AML-193 (cell line): Measurements from ENCODE around the gene HASPIN.
"Not testable (repeated sequence)": the region's sequence is repeated elsewhere in the genome, so short reads cannot be mapped to it uniquely, and the experiment has no call there.

Experiments
- DNase-seq, 2 experiments: peaks; one replicate each; lab custom pipeline; 2025; lab: John Stamatoyannopoulos, UW

The HASPIN gene

DNA sequence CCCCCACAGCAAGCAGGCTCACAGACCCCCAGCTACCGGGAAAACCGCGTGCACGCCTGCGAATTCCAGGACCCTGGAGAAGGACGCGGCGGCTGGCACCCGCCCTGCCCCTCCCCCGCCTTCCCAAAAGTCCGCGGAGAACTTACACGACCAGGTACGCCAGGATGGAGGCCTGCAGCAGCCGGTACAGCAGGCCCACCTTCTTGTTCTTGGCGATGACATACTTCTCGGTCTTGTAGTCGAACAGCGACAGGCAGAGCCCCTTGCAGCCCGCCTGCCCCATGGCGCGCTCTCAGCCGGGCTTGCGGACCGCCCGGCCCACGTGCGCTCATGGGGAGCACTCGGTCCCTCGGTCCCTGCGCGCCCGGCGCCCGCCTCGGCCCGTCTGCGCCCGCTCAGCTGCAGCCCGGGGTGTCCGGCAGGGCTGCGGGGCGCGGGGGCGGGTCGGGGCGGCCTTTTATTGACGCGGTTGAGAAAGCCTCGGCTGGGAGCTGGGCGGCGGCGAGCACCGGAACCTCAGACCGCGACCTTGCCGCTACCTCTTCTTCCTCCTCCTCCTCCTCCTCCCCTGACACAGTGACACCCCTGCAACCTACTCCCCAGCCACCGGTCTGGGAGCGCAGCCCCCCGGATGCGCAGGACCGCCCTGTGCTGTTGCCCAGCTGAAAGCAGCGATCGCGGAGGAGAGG, 27.8 kb upstream of the HASPIN start, which contains the start of gene P2RX5:
Gene P2RX5, minus strand, starts transcription at position 433 of the 689 bp plus-strand sequence. Its CDS starts 150 bp downstream, at position 283.
- peak; percentile 3 to 4 for DNase-seq

GRCh38 chr17:3697103-3697476, 26.6 kb upstream of the HASPIN start:
- DNase-seq, result no peak

GRCh38 chr17:3698139-3698538, 25.6 kb upstream of the HASPIN start:
- DNase-seq, result no peak

- DNase-seq, result no peak
These were observed 23.8 kb upstream of the HASPIN start for GRCh38 chr17:3699951-3700350.

DNA sequence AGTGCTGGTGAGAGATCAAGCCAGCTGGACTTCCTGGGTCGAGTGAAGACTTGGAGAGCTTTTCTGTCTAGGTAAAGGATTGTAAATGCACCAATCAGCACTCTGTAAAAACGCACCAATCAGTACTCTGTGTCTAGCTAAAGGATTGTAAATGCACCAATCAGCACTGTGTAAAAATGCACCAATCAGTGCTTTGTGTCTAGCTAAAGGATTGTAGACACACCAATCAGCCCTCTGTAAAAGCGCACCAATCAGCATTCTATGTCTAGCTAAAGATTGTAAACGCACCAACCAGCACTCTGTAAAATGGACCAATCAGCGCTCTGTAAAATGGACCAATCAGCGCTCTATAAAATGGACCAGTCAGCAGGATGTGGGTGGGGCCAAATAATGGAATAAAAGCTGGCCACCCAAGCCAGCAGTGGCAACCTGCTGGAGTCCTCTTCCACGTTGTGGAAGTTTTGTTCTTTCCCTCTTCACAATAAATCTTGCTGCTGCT, 21.6 kb upstream of the HASPIN start:
- not testable (repeated sequence) for DNase-seq

GRCh38 chr17:3704931-3705717, 18.6 kb upstream of the HASPIN start:
- no peak for DNase-seq

GRCh38 chr17:3705718-3705984, 18.1 kb upstream of the HASPIN start:
- not testable (repeated sequence) for DNase-seq

DNA sequence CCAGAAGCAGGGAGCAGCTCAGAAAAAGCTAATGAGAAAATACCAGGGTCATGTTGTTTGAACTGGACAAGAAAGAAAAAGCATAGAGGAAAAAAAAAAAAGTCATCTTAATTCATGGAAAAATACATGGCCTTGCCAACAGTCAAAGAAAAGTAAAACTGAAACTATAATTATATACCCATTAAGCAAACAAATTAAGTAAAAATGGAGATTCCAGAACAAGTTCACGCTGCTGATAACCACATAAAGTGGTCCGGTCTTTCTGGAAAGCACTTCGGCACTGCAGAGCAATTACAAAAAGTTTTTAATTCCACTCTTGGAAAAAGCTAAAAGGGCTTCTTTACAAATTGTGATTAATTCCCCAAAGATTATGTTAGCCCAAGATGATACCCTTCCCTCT, 15.3 kb upstream of the HASPIN start:
- DNase-seq, result no peak

- DNase-seq, result peak; percentile 46 to 66
These were observed 12.7 kb upstream of the HASPIN start for GRCh38 chr17:3710951-3711383.

DNA sequence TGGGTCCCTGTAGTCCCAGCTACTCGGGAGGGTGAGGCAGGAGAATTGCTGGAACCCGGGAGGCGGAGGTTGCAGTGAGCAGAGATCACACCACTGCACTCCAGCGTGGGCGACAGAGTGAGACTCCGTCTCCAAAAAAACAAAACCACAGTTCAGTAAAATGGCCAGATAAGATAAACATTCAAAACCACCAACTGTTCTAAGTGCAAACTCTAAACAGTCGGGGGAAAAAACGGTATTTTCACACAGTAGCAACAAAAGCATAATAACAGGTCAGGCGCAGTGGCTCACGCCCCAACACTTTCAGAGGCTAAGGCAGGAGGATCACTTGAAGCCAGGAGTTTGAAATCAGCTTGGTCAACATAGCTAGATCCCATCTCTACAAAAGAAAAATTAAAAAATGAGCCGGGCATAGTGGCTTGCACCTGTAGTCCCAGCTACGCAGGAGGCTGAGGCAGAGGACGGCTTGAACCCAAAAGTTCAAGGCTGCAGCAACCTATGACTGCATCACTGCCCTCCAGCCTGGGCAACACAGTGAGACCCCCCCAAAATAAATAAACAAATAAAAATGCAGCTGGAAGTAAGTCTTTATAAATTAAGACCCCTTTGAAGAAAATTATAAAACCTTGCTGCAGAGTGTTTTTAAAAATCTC, 10.8 kb upstream of the HASPIN start:
- no peak for DNase-seq

- DNase-seq, result no peak
These were observed 8.4 kb upstream of the HASPIN start for GRCh38 chr17:3715296-3715695.

DNA sequence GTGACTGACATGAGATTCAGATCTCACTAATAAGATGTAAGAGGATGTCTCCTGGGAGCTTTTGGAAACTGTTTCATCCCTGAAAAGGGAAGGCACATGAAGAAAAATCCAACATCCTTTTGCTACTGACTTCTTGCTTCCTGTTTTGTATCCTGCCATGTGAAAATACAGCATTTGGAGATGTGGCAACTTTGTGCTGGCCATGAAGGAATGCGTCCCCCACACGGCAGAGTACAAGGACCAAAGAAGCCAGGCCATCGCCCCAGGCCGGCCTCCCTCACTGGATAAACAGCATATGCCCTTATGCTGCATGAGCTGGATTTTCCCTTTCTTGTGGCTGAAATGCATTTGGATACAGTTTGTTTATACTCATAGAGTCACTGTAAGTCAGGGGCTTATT, 5.5 kb upstream of the HASPIN start:
- DNase-seq, result no peak

DNA sequence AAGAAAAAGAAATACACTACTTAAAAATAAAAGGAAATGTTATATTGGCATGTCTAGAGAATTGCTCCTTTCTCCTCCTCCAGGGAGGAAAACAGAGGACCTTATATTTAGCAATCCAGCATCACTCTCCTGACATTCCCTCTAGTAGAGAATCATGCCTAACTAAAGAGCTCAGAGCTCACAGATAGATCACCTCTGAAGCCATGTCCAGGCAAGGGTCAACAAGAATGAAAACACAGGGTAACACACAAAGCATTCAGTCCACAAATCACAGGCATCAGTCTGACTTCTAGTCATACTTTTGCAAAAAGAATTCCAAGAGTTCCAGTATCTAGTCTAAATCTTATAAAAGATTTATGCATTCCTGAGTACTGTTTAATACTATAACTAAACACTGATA, 4.4 kb upstream of the HASPIN start:
- no peak for DNase-seq

DNA sequence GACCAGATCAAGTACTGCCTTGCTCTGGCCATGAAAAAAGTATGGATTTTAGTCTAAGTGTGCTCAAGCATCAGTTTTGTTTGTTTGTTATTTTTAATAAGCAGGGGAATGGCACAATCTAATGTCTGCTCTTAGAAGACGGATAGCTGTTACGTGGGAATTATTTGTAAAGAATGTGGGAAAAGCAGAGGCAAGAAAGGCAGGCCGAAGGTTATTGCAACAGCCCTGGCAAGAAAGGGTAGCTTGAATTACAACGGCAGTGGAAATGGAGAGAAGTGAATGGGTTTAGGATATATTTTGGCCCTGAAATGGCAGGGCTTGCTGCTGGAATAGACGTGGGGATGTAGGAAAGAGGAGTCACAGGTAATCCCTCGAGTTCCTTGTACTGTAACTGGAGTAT, 987 bp upstream of the HASPIN start:
- no peak for DNase-seq

DNA sequence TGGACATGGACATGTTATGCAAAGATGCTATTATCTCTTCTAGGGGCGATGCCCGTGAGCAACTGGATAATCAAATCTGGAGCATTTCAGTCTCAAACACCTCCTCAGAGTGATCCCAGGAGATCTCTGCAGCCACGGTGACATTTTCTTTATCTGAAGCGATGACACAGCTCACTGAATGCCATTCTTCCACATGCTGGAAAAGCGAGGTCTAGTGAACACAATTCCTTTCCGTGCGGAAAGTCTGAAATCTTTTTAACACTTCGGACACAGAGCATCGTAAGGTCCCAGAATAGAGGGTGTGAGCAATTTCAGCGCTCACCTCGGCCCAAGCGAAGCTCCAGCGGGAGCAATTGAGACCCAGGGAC, 531 bp upstream of the HASPIN start:
- DNase-seq, result no peak

- no peak for DNase-seq
These were observed 825 bp downstream of the HASPIN start for GRCh38 chr17:3724378-3725077.

DNA sequence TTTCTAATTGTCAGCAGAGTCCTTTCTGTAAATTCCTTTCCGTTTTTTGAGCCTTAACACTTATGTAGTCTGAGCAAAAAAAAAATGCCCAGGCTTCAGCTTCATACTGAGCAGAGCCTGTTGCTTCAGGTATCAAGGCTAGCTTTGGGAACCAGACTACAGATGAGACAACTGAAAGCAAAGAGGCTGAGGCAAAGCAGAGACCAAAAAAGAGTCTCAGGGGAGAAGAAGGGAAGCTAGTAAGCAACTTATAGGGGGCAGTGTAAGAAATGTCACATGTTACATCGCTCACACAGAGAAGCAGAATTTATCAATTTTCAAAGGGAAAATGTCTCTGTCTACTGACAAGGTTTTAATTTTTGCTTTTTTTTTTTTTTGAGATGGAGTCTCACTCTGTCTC, 3.3 kb downstream of the HASPIN start:
- no peak for DNase-seq

DNA sequence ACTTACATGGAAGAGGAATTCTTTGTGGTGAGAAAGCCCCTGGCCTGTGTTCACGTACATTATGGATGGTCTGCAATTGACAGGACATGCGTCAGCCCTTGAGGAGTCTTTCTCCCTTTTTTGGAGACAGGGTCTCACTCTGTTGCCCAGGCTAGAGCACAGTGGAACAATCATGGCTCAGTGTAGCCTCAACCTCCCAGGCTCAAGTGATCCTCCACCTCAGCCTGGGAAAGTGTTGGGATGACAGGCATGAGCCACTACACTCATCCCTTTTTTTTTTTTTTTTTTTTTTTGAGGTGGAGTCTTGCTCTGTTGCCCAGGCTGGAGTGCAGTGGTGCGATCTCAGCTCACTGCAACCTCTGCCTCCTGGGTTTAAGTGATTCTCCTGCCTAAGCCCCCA, 4.4 kb downstream of the HASPIN start:
- not testable (repeated sequence) for DNase-seq

DNA sequence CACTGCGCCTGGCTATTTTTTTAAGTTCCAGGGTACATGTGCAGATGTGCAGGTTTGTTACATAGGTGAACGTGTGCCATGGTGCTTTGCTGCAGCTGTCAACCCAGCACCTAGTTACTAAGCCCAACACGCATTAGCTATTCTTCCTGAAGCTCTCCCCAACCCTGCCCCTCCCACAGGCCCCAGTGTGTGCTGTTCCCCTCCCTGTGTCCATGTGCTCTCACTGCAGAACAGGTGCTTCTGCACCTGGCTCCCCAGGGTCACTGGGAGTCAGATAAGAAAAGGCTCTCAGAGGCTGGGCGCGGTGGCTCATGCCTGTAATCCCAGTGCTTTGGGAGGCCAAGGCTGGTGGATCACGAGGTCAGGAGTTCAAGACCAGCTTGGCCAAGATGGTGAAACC, 6.2 kb downstream of the HASPIN start:
- DNase-seq, result no peak

- DNase-seq, result no peak
These were observed 7.3 kb downstream of the HASPIN start for GRCh38 chr17:3730881-3731429.

- DNase-seq, result no peak
These were observed 8.5 kb downstream of the HASPIN start for GRCh38 chr17:3732210-3732621.

DNA sequence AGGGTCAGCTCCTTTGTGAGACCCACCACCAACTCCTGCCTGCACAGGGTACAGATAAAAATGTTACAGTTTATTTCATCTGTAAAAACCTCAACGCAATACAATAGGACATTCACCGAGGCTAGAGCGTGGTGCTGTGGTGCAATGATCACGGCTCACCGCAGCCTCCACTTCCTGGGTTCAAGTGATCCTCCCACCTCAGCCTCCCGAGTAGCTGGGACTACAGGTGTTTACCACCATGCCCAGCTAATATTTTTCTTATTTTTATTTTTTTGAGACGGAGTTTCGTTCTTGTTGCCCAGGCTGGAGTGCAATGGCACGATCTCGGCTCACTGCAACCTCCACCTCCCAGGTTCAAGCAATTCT, 11.2 kb downstream of the HASPIN start:
- not testable (repeated sequence) for DNase-seq
